Fibroblast of mammary gland (primary cell): ENCODE measurements around the gene ENAM.

ENCODE experiments used
- DNase-seq: peaks from one replicate; pipeline ENCODE4 v3.0.0-alpha.2; 2010; ENCODE audit warnings: low read depth
- H3K4me3 ChIP-seq: 2 replicates; pipeline ENCODE4 v1.5.1; 2011; ENCODE audit warnings: low read depth, mild to moderate bottlenecking, low read length, moderate library complexity; ENCODE audit not compliant: control insufficient read depth
- TF ChIP-seq, protein P1 (sequence below): conservative IDR thresholded peaks from 2 replicates; pipeline ENCODE4 v1.5.1; 2011; ENCODE audit warnings: low read depth, low read length, inconsistent platforms; ENCODE audit not compliant: control insufficient read depth, insufficient read depth

ENAM gene

GRCh38 chr4:70628444-70628843, at the start of gene ENAM:
ENAM (plus strand) TSS chr4:70628744; CDS start chr4:70629501, 757 bp downstream.
- DNase-seq: no peak
- TF ChIP-seq, protein P1, sequence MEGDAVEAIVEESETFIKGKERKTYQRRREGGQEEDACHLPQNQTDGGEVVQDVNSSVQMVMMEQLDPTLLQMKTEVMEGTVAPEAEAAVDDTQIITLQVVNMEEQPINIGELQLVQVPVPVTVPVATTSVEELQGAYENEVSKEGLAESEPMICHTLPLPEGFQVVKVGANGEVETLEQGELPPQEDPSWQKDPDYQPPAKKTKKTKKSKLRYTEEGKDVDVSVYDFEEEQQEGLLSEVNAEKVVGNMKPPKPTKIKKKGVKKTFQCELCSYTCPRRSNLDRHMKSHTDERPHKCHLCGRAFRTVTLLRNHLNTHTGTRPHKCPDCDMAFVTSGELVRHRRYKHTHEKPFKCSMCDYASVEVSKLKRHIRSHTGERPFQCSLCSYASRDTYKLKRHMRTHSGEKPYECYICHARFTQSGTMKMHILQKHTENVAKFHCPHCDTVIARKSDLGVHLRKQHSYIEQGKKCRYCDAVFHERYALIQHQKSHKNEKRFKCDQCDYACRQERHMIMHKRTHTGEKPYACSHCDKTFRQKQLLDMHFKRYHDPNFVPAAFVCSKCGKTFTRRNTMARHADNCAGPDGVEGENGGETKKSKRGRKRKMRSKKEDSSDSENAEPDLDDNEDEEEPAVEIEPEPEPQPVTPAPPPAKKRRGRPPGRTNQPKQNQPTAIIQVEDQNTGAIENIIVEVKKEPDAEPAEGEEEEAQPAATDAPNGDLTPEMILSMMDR: no peak

GRCh38 chr4:70581980-70582379, 46.6 kb upstream of the ENAM start:
- TF ChIP-seq, protein P1: no peak
- H3K4me3 ChIP-seq: no peak overlapping the region
- DNase-seq: no peak

More at GRCh38 chr4:70628444-70628843, at the start of gene ENAM:
- H3K4me3 ChIP-seq: no peak within 1 kb of the TSS

- no peak overlapping the region for H3K4me3 ChIP-seq
- TF ChIP-seq, protein P1: no peak
- DNase-seq: no peak
These were observed 44.4 kb upstream of the ENAM start for GRCh38 chr4:70583952-70584834.

- TF ChIP-seq, protein P1: no peak
- no peak overlapping the region for H3K4me3 ChIP-seq
- DNase-seq: no peak
These were observed 41.7 kb upstream of the ENAM start for GRCh38 chr4:70586841-70587240.

- no peak overlapping the region for H3K4me3 ChIP-seq
- DNase-seq: no peak
- TF ChIP-seq, protein P1: no peak
These were observed 38.8 kb upstream of the ENAM start for GRCh38 chr4:70589785-70590184.

- DNase-seq: no peak
- no peak within 1 kb of the TSS for H3K4me3 ChIP-seq
- TF ChIP-seq, protein P1: no peak
These were observed 36.5 kb upstream of the ENAM start, which contains the start of gene AMBN for GRCh38 chr4:70591955-70592582. AMBN (plus strand) TSS chr4:70592256; CDS start chr4:70592359, 103 bp downstream.
